ENCODE measurements around the gene GRHL3.

GRCh38 chr1:24293392-24294227, 25.5 kb upstream of the GRHL3 start:
- TF ChIP-seq CTCF (IDR thresholded peaks at IDR 0.05): no peak
- TF ChIP-seq POLR2A (IDR thresholded peaks at IDR 0.05): no peak
